Measurements from ENCODE around the gene MED16.

Gene MED16

DNA sequence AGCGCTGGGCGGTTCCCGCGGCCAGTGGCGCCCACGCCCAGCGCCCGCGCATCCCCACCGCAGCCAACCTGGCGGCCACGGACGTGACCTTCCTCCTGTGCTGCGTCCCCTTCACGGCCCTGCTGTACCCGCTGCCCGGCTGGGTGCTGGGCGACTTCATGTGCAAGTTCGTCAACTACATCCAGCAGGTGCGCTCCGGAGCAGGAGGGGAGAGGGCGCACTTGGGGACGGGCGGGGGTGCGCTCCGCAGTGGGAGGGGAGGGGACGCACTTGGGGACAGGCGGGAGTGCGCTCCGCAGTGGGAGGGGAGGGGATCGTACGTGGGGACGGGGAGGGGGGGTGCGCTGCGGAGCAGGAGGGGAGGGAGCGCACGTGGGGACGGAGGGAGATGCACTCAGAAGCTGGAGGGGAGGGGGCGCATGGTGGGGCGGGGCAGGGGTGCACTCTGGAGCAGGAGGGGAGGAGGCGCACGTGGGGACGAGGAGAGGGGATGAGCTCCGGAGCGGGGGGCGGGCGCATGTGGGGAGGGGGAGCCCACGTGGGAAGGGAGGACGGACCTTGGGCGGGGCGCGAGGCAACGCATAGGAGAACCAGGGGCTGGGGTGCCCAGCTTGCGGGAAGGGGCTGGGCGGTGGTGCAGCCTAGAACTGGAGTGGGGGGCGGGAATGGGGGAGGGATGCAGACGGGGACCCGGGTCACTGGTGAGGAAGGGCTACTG, 25.7 kb upstream of the MED16 start:
- no peak for TF ChIP-seq MAX (IDR thresholded peaks at IDR 0.05; ENCODE audit: low read depth, low read length)
- no peak for TF ChIP-seq POLR2A (IDR thresholded peaks at IDR 0.05; ENCODE audit: extremely low read depth, insufficient read length)
- TF ChIP-seq, protein P1, sequence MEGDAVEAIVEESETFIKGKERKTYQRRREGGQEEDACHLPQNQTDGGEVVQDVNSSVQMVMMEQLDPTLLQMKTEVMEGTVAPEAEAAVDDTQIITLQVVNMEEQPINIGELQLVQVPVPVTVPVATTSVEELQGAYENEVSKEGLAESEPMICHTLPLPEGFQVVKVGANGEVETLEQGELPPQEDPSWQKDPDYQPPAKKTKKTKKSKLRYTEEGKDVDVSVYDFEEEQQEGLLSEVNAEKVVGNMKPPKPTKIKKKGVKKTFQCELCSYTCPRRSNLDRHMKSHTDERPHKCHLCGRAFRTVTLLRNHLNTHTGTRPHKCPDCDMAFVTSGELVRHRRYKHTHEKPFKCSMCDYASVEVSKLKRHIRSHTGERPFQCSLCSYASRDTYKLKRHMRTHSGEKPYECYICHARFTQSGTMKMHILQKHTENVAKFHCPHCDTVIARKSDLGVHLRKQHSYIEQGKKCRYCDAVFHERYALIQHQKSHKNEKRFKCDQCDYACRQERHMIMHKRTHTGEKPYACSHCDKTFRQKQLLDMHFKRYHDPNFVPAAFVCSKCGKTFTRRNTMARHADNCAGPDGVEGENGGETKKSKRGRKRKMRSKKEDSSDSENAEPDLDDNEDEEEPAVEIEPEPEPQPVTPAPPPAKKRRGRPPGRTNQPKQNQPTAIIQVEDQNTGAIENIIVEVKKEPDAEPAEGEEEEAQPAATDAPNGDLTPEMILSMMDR (IDR thresholded peaks at IDR 0.05; ENCODE audit: low read depth, low read length) = no peak
- TF ChIP-seq MYC (IDR thresholded peaks at IDR 0.05; ENCODE audit: low read depth, low read length) = no peak
- DNase-seq (ENCODE audit: low read depth) = no peak
- H3K4me3 ChIP-seq (ENCODE audit: low read depth, low read length) = no peak overlapping the region

DNA sequence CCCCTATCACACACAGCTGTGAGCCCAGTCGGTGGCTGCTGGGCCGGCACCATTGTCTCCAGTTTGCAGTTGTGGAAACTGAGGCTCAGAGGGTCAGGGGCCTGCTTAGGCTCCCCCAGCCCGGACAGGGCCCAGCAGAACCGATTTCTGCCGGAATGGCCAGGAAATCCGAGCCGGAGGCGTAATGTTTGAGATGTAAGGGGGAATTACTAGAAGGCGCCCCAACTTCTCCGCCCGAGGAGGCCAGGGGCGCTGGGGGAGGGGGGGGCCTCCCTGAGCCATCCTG, 25.1 kb upstream of the MED16 start:
- TF ChIP-seq, protein P1 (IDR thresholded peaks at IDR 0.05; ENCODE audit: low read depth, low read length) = no peak
- no peak for TF ChIP-seq POLR2A (IDR thresholded peaks at IDR 0.05; ENCODE audit: extremely low read depth, insufficient read length)
- no peak for TF ChIP-seq MAX (IDR thresholded peaks at IDR 0.05; ENCODE audit: low read depth, low read length)
- no peak for TF ChIP-seq MYC (IDR thresholded peaks at IDR 0.05; ENCODE audit: low read depth, low read length)
- no peak for DNase-seq (ENCODE audit: low read depth)
- H3K4me3 ChIP-seq (ENCODE audit: low read depth, low read length) = no peak overlapping the region

GRCh38 chr19:917323-918151, 24.6 kb upstream of the MED16 start, which contains the start of gene KISS1R:
KISS1R (plus strand) TSS chr19:917333; CDS start chr19:917503, 170 bp downstream.
- DNase-seq (ENCODE audit: low read depth) = peak; percentile 56
- TF ChIP-seq MYC (IDR thresholded peaks at IDR 0.05; ENCODE audit: low read depth, low read length) (no peak), MAX (IDR thresholded peaks at IDR 0.05; ENCODE audit: low read depth, low read length) (no peak), POLR2A (IDR thresholded peaks at IDR 0.05; ENCODE audit: extremely low read depth, insufficient read length) (no peak)
- TF ChIP-seq, protein P1 (IDR thresholded peaks at IDR 0.05; ENCODE audit: low read depth, low read length) = no peak
- no peak within 1 kb of the TSS for H3K4me3 ChIP-seq (ENCODE audit: low read depth, low read length)

- no peak overlapping the region for H3K4me3 ChIP-seq (ENCODE audit: low read depth, low read length)
- TF ChIP-seq POLR2A (IDR thresholded peaks at IDR 0.05; ENCODE audit: extremely low read depth, insufficient read length) (no peak), MYC (IDR thresholded peaks at IDR 0.05; ENCODE audit: low read depth, low read length) (no peak), MAX (IDR thresholded peaks at IDR 0.05; ENCODE audit: low read depth, low read length) (no peak)
- TF ChIP-seq, protein P1 (IDR thresholded peaks at IDR 0.05; ENCODE audit: low read depth, low read length) = no peak
- no peak for DNase-seq (ENCODE audit: low read depth)
These were observed 23.8 kb upstream of the MED16 start for GRCh38 chr19:916645-917322.

- peak; percentile 39; the same call in 1 of the 2 replicates for TF ChIP-seq MYC (IDR thresholded peaks at IDR 0.05; ENCODE audit: low read depth, low read length)
- TF ChIP-seq, protein P1 (IDR thresholded peaks at IDR 0.05; ENCODE audit: low read depth, low read length) = no peak
- TF ChIP-seq MAX (IDR thresholded peaks at IDR 0.05; ENCODE audit: low read depth, low read length) = no peak
- TF ChIP-seq POLR2A (IDR thresholded peaks at IDR 0.05; ENCODE audit: extremely low read depth, insufficient read length) = peak; percentile 46
- peak within 1 kb of the TSS; percentile 53 for H3K4me3 ChIP-seq (ENCODE audit: low read depth, low read length)
- DNase-seq (ENCODE audit: low read depth) = peak; percentile 60
These were observed 20.2 kb upstream of the MED16 start, which contains the start of gene R3HDM4 for GRCh38 chr19:913080-913748. R3HDM4 (minus strand) TSS chr19:913219; CDS start chr19:913157, 62 bp downstream.

Measured in NB4 (cell line).